ENCODE measurements around the gene ARID3A. TPM values are rescaled to one million over a fixed set of nuclear protein-coding genes. Genes with fewer than 3 reads are reported as not detected.

The ARID3A gene
- total and polyA plus RNA-seq, 2 donors (not counting 3 experiments of a cell fraction or from before 2014, with no cell fraction given): 5.4 to 13.2 TPM

GRCh38 chr19:1004204-1004802, 78.5 kb downstream of the ARID3A start:
- Histone ChIP-seq H3K27ac (ENCODE audit: insufficient read depth, low read depth, low read length) (no peak overlapping the region), H3K79me2 (ENCODE audit: control insufficient read depth, insufficient read depth, low read length) (no peaks in the 10 kb centered on the region), H3K4me1 (ENCODE audit: control insufficient read depth, extremely low read depth, insufficient read depth, low read length) (no peaks in the 10 kb centered on the region), H3K9me1 (replicated peaks; ENCODE audit: control insufficient read depth, extremely low read depth, insufficient read depth, low read length) (no peaks in the 10 kb centered on the region), H3K9me3 (replicated peaks; ENCODE audit: control insufficient read depth, insufficient read depth, low read length) (no peaks in the 10 kb centered on the region), H3K4me2 (ENCODE audit: insufficient read depth, low read length) (no peak overlapping the region), H3K9ac (replicated peaks; ENCODE audit: extremely low read depth, insufficient read depth, low read length) (no peak overlapping the region), H4K20me1 (replicated peaks; ENCODE audit: control insufficient read depth, extremely low read depth, insufficient read depth, low read length) (no peaks in the 10 kb centered on the region), H2AFZ (ENCODE audit: low read depth, low read length) (no peak overlapping the region), H3K36me3 (ENCODE audit: control insufficient read depth in 2 of 2, extremely low read depth in 1 of 2, insufficient read depth in 2 of 2, low read length in 2 of 2) (no peaks in the 10 kb centered on the region), H3K4me3 (replicated peaks in 1 of 3; ENCODE audit: insufficient read depth in 1 of 3, low read depth in 1 of 3, low read length in 3 of 3) (no peak overlapping the region), H3K27me3 (ENCODE audit: control insufficient read depth in 2 of 2, insufficient read depth in 2 of 2, low read length in 2 of 2) (peaks cover 6% of the 10 kb centered on the region in 2 experiments)
- dilution Hi-C loops (cut with MboI; ENCODE audit: extremely low pct_ligation_motif_present, low sequenced_read_pairs) (no loop called here), intact Hi-C loops (cut with micrococcal nuclease) (no loop called here)
- CTCF ChIA-PET: interaction anchor here (1.0 kb wide), 1 partner anchor 9 kb away, joined by 3 read pairs; no protein-coding TSS in a partner anchor
- POLR2A ChIA-PET: no interaction called here
- TF ChIP-seq EZH2 (IDR thresholded peaks at IDR 0.05; ENCODE audit: borderline replicate concordance, low read depth, low read length, severe bottlenecking) (no peak), GATA2 (IDR thresholded peaks at IDR 0.05; ENCODE audit: insufficient read depth, insufficient read length, low read depth, low read length) (no peak), MYC (IDR thresholded peaks at IDR 0.05; ENCODE audit: low read depth, low read length) (no peak), POLR2AphosphoS5 (IDR thresholded peaks at IDR 0.05; ENCODE audit: insufficient read depth, low read depth, low read length) (no peak), CTCF (IDR thresholded peaks at IDR 0.05; ENCODE audit: extremely low read depth in 1 of 2, insufficient read depth in 1 of 2, low read depth in 1 of 2, low read length in 2 of 2) (no peak), FOS (IDR thresholded peaks at IDR 0.05; ENCODE audit: borderline replicate concordance, insufficient read depth, low read length) (no peak), POLR2A (IDR thresholded peaks at IDR 0.05; ENCODE audit: low read depth, low read length) (no peak), MAX (IDR thresholded peaks at IDR 0.05; ENCODE audit: insufficient read depth, insufficient read length) (no peak), JUN (IDR thresholded peaks at IDR 0.05; ENCODE audit: borderline replicate concordance, insufficient read depth, insufficient read length, low read depth) (no peak)
- no TSS peak for BruUV-seq (replicated peaks)
- FAIRE-seq: no peak
- DNase-seq (ENCODE audit: low read depth, low spot score): no peak
